K562 (cell line): ENCODE data around the gene SSBP2. TPM values are rescaled to one million over a fixed set of nuclear protein-coding genes. Genes with fewer than 3 reads are reported as not detected.

Experiments
- AFF1 ChIP-seq, 2 experiments: fragments of 450-650 bp; IDR thresholded peaks; 2 replicates each; pipeline ENCODE4 v1.6.1; 2018; ENCODE audit warnings: mild to moderate bottlenecking in 2 of 2, low read depth in 1 of 2; ENCODE audit not compliant: partially characterized antibody in 2 of 2
- CC2D1A ChIP-seq: fragments of 450-650 bp; IDR thresholded peaks from 2 replicates; pipeline ENCODE4 v1.6.1; 2017; ENCODE audit warnings: mild to moderate bottlenecking
- DLX4 ChIP-seq: fragments of 250-450 bp; sonication (Bioruptor Pico); IDR thresholded peaks from 2 replicates; pipeline ENCODE4 v1.6.1; 2021; ENCODE audit warnings: mild to moderate bottlenecking
- ELF4 ChIP-seq: fragments of 450-650 bp; formaldehyde crosslinking; IDR thresholded peaks from 2 replicates; pipeline ENCODE4 v1.4.0; 2022; ENCODE audit warnings: missing genetic modification characterization
- FOXJ3 ChIP-seq: sonication (generic); formaldehyde crosslinking; IDR thresholded peaks from 2 replicates; pipeline ENCODE4 v1.4.0; 2020; ENCODE audit warnings: mild to moderate bottlenecking, missing genetic modification reagents
- GABPB2 ChIP-seq: fragments of 250-450 bp; sonication (Bioruptor Pico); conservative IDR thresholded peaks from 2 replicates; pipeline ENCODE4 v1.5.1; 2021; ENCODE audit warnings: mild to moderate bottlenecking
- HDAC1 ChIP-seq, 2 experiments: fragments of 450-650 bp; IDR thresholded peaks; 2 replicates each; pipeline ENCODE4 v1.6.1; 2016 to 2017; ENCODE audit warnings: inconsistent platforms in 1 of 2, mild to moderate bottlenecking in 1 of 2, moderate library complexity in 1 of 2
- MTA1 ChIP-seq: fragments of 450-650 bp; IDR thresholded peaks from 2 replicates; pipeline ENCODE4 v1.6.1; 2017; ENCODE audit warnings: borderline replicate concordance
- OTX1 ChIP-seq: fragments of 450-650 bp; formaldehyde crosslinking; IDR thresholded peaks from 2 replicates; pipeline ENCODE4 v1.4.0; 2022; ENCODE audit warnings: mild to moderate bottlenecking
- PCBP1 ChIP-seq: fragments of 200-400 bp; formaldehyde crosslinking; IDR thresholded peaks from 2 replicates; pipeline ENCODE4 v1.6.1; 2018; ENCODE audit warnings: mild to moderate bottlenecking, low read depth, low read length; ENCODE audit not compliant: poor library complexity, severe bottlenecking
- PRMT5 ChIP-seq: sonication (generic); formaldehyde crosslinking; IDR thresholded peaks from 2 replicates; pipeline ENCODE4 v1.5.0; 2020; ENCODE audit warnings: missing genetic modification reagents
- SIN3A ChIP-seq, 2 experiments: fragments of 150-350 bp in 1 of 2; IDR thresholded peaks; 2 replicates each; pipeline ENCODE4 v1.6.1; 2011 to 2016; ENCODE audit warnings: borderline replicate concordance in 2 of 2, low read depth in 2 of 2, low read length in 2 of 2, mild to moderate bottlenecking in 2 of 2, moderate library complexity in 2 of 2; ENCODE audit not compliant: control insufficient read depth in 1 of 2
- SUPT5H ChIP-seq: fragments of 450-650 bp; IDR thresholded peaks from 2 replicates; pipeline ENCODE4 v1.6.1; 2016
- TAL1 ChIP-seq: fragments of 450-650 bp; IDR thresholded peaks from 2 replicates; pipeline ENCODE4 v1.6.1; 2016; ENCODE audit warnings: mild to moderate bottlenecking
- ZBTB26 ChIP-seq: fragments of 450-650 bp; formaldehyde crosslinking; IDR thresholded peaks from 2 replicates; pipeline ENCODE4 v1.4.0; 2022; ENCODE audit warnings: missing genetic modification characterization
- ZNF3 ChIP-seq: fragments of 250-450 bp; sonication (Bioruptor Pico); IDR thresholded peaks from 2 replicates; pipeline ENCODE4 v1.5.0; 2021; ENCODE audit warnings: mild to moderate bottlenecking, moderate library complexity
- polyA plus RNA-seq, 8 experiments: library from polyadenylated mRNA; depleted of rRNA in 4 of 8; stranded (reverse) in 5 of 8; unstranded in 3 of 8; fragments of >200 nt; fragmentation: Nextera tagmentation in 2 of 8; fragmentation: Illumina TruSeq in 1 of 8; extraction: Ambion mirVana in 2 of 8; extraction: Trizol in 1 of 8; gene quantifications; 2 replicates each; pipeline versions ENCODE4 v1.2.1 to v1.2.3, GENCODE V29; 2011 to 2014; ENCODE audit warnings: inconsistent platforms in 1 of 8, missing spikeins in 1 of 8
- total RNA-seq, 7 experiments: library from RNA; depleted of rRNA in 6 of 7; stranded (reverse); fragments of >200 nt in 6 of 7; fragmentation: Illumina TruSeq in 2 of 7; extraction: Trizol in 2 of 7; gene quantifications; 2 replicates each; pipeline versions ENCODE4 v1.2.1 to v1.2.3, GENCODE V29; 2011 to 2021; ENCODE audit warnings: low replicate concordance in 1 of 7
- TF ChIP-seq, protein P1 (sequence below), 2 experiments: fragments of 450-650 bp in 1 of 2; IDR thresholded peaks; 2 replicates each; pipeline ENCODE4 v1.6.1; 2011 to 2017; ENCODE audit warnings: low read depth in 2 of 2, antibody characterized with exemption in 1 of 2, borderline replicate concordance in 1 of 2, low read length in 1 of 2, mild to moderate bottlenecking in 1 of 2, mixed read lengths in 1 of 2; ENCODE audit not compliant: control insufficient read depth in 1 of 2
- TF ChIP-seq, protein P2 (sequence below): fragments of 450-650 bp; formaldehyde crosslinking; IDR thresholded peaks from 2 replicates; pipeline ENCODE4 v1.4.0; 2022; ENCODE audit warnings: mild to moderate bottlenecking, moderate library complexity

Gene SSBP2
- total and polyA plus RNA-seq, 9 of the 15 experiments (the other 6 are each of a cell fraction or from before 2014, with no cell fraction given), result 22.3 to 133 (median 42.1) TPM

DNA sequence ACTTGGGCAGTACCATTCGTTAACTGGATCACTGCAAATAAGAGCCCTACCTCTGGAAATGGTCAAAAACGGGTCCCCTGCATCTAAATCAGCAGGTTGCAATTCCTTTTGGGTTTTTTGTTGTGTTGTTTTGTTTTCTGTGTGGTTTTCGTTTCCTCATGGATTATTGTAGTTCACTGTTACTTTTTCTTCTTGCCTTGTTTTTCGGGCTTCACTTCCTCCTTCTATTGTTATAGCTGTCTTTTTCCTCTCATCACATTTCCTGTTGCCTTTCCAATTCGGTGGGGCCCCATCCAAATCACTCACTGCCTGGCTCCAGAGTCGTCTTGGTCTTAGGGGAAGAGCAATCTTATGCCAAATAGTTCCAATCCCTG is 8.7 kb upstream of the SSBP2 start (continued):
- TF ChIP-seq ZBTB26 (CRISPR knock-in tag) (peak; percentile 62; the same call in 1 of the 2 replicates), FOXJ3 (CRISPR knock-in tag) (no peak), SIN3A (IDR thresholded peaks at IDR 0.05; ENCODE audit: borderline replicate concordance in 2 of 2, control insufficient read depth in 1 of 2, low read depth in 2 of 2, low read length in 2 of 2) (no peak), PRMT5 (CRISPR knock-in tag) (no peak), DLX4 (CRISPR knock-in tag) (no peak), ZNF3 (CRISPR knock-in tag) (no peak), SUPT5H (no peak), HDAC1 (IDR thresholded peaks at IDR 0.05) (peak in 1 of 2 experiments; percentile 45; a peak in 1 of 4 replicates), AFF1 (IDR thresholded peaks at IDR 0.05; ENCODE audit: low read depth in 1 of 2, partially characterized antibody in 2 of 2) (peak in 1 of 2 experiments; percentile 46), MTA1 (0 out of 2 replicates have a peak, but pooled peaks have one; percentile 18), PCBP1 (no peak), CC2D1A (no peak), GABPB2 (CRISPR knock-in tag) (no peak), TAL1 (no peak), OTX1 (CRISPR knock-in tag) (0 out of 2 replicates have a peak, but pooled peaks have one; percentile 21), ELF4 (0 out of 2 replicates have a peak, but pooled peaks have one; percentile 52)
- TF ChIP-seq, protein P1, sequence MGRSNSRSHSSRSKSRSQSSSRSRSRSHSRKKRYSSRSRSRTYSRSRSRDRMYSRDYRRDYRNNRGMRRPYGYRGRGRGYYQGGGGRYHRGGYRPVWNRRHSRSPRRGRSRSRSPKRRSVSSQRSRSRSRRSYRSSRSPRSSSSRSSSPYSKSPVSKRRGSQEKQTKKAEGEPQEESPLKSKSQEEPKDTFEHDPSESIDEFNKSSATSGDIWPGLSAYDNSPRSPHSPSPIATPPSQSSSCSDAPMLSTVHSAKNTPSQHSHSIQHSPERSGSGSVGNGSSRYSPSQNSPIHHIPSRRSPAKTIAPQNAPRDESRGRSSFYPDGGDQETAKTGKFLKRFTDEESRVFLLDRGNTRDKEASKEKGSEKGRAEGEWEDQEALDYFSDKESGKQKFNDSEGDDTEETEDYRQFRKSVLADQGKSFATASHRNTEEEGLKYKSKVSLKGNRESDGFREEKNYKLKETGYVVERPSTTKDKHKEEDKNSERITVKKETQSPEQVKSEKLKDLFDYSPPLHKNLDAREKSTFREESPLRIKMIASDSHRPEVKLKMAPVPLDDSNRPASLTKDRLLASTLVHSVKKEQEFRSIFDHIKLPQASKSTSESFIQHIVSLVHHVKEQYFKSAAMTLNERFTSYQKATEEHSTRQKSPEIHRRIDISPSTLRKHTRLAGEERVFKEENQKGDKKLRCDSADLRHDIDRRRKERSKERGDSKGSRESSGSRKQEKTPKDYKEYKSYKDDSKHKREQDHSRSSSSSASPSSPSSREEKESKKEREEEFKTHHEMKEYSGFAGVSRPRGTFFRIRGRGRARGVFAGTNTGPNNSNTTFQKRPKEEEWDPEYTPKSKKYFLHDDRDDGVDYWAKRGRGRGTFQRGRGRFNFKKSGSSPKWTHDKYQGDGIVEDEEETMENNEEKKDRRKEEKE (IDR thresholded peaks at IDR 0.05; ENCODE audit: borderline replicate concordance in 1 of 2, control insufficient read depth in 1 of 2, low read depth in 2 of 2, low read length in 1 of 2), result 0 out of 4 replicates have a peak, but pooled peaks of 1 of the 2 experiments have one; percentile 29
- TF ChIP-seq, protein P2, sequence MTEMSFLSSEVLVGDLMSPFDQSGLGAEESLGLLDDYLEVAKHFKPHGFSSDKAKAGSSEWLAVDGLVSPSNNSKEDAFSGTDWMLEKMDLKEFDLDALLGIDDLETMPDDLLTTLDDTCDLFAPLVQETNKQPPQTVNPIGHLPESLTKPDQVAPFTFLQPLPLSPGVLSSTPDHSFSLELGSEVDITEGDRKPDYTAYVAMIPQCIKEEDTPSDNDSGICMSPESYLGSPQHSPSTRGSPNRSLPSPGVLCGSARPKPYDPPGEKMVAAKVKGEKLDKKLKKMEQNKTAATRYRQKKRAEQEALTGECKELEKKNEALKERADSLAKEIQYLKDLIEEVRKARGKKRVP (CRISPR knock-in tag), result no peak
